GM10847 (cell line): ENCODE measurements around the gene TPSAB1.

Source experiments
- POLR2A ChIP-seq: IDR thresholded peaks from 2 replicates; pipeline ENCODE4 v1.6.1; 2011; ENCODE audit not compliant: insufficient read length; ENCODE audit errors: extremely low read depth

The TPSAB1 gene

GRCh38 chr16:1283296-1283695 is 42.8 kb downstream of the TPSAB1 start:
- TF ChIP-seq POLR2A: no peak

GRCh38 chr16:1283996-1284616 is 43.6 kb downstream of the TPSAB1 start:
- no peak for TF ChIP-seq POLR2A

- no peak for TF ChIP-seq POLR2A
These were observed 45.4 kb downstream of the TPSAB1 start for GRCh38 chr16:1285669-1286512.

- no peak for TF ChIP-seq POLR2A
These were observed 46.1 kb downstream of the TPSAB1 start for GRCh38 chr16:1286513-1287094.

GRCh38 chr16:1287982-1288670 is 47.6 kb downstream of the TPSAB1 start:
- TF ChIP-seq POLR2A: no peak

- no peak for TF ChIP-seq POLR2A
These were observed 48.4 kb downstream of the TPSAB1 start for GRCh38 chr16:1288813-1289476.

GRCh38 chr16:1289477-1289866 is 49.0 kb downstream of the TPSAB1 start:
- TF ChIP-seq POLR2A: no peak

GRCh38 chr16:1290063-1290501 is 49.6 kb downstream of the TPSAB1 start:
- TF ChIP-seq POLR2A: no peak

GRCh38 chr16:1290860-1291575 is 50.5 kb downstream of the TPSAB1 start:
- no peak for TF ChIP-seq POLR2A

GRCh38 chr16:1291576-1291974 is 51.1 kb downstream of the TPSAB1 start:
- TF ChIP-seq POLR2A: no peak
